Adrenal gland (tissue), 5 donors: Measurements from ENCODE around the gene FOXC2.

Experiments used
- CTCF ChIP-seq, 6 experiments: fragments of 450-650 bp in 4 of 6; fragments of 200-600 bp in 2 of 6; sonication (generic) in 1 of 6; IDR thresholded peaks; 1 replicate in 5 of 6; 2 replicates in 1 of 6; pipeline versions ENCODE4 v1.5.1 to v1.8.0; 2016 to 2021; ENCODE audit warnings: antibody characterized with exemption in 6 of 6, mild to moderate bottlenecking in 2 of 6, moderate library complexity in 1 of 6
- POLR2A ChIP-seq, 2 donors: fragments of 450-650 bp; IDR thresholded peaks; one replicate each; pipeline ENCODE4 v1.6.1; 2017; ENCODE audit warnings: antibody characterized with exemption in 2 of 2, mild to moderate bottlenecking in 2 of 2, moderate library complexity in 1 of 2
- donor health status: DM: no; HTN: no; CAD: no.

GRCh38 chr16:86597126-86597879 is 30.7 kb downstream of the FOXC2 start:
- TF ChIP-seq CTCF (IDR thresholded peaks at IDR 0.05): no peak
- no peak for TF ChIP-seq POLR2A (IDR thresholded peaks at IDR 0.05)
